ENCODE data around the gene TBC1D5.
"Not testable (repeated sequence)": the region's sequence is repeated elsewhere in the genome, so short reads cannot be mapped to it uniquely, and the experiment has no call there.

The TBC1D5 gene

DNA sequence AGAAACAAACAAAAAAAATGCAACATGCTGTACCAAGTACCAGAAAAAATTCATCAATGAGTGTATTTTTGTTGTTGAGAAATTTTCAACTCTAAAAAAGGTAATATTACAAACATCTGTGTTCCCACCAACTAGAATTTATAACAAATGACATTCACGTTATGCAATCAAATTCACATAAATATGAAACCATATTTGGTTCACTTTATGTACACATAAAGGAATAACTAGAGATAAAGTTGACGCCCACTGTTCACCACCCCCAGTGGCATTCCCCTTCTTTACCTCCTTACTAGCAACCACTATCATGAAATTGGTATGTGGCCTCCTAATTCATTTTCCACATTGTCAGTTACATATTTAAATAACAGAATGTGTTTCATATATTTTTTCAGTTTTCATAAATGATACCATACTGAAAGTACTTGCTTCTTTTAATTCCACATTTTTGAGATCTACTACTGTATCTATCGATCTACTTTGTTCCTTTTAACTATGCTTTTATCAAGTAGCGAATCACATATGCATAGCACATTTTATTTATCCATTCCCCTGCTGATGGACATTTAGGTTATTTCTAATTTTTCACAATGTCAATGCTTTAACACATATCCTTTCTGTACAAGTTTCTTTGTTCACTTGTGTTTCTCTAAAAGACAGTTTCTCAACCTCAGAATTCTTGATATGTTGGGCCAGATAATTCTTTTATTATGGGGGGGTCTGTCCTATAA, 34.5 kb downstream of the TBC1D5 start:
- peak overlapping the region; percentile 61; the same call in 1 of the 2 replicates for H3K27ac ChIP-seq
- TF ChIP-seq, protein P1, sequence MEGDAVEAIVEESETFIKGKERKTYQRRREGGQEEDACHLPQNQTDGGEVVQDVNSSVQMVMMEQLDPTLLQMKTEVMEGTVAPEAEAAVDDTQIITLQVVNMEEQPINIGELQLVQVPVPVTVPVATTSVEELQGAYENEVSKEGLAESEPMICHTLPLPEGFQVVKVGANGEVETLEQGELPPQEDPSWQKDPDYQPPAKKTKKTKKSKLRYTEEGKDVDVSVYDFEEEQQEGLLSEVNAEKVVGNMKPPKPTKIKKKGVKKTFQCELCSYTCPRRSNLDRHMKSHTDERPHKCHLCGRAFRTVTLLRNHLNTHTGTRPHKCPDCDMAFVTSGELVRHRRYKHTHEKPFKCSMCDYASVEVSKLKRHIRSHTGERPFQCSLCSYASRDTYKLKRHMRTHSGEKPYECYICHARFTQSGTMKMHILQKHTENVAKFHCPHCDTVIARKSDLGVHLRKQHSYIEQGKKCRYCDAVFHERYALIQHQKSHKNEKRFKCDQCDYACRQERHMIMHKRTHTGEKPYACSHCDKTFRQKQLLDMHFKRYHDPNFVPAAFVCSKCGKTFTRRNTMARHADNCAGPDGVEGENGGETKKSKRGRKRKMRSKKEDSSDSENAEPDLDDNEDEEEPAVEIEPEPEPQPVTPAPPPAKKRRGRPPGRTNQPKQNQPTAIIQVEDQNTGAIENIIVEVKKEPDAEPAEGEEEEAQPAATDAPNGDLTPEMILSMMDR (conservative IDR thresholded peaks at IDR 0.05), result no peak

DNA sequence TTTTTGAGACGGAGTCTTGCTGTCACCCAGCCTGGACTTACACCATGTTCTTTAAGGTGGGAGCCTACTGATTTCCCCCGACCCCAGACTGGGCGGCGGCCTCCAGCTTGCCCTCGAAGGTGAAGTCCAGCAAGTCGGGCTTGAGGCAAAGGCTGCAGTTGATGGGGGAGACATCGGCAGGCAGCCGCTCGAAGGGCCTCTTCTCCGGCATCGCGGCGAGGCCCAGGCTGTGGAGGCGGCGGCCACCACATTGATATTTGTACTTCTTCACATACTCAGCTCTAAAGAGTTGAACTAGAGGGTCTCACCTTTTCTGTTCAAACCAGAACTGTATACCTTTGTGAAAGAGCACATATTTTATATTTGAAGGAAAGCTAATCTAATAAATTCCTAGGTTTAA, 36.4 kb downstream of the TBC1D5 start:
- not testable (repeated sequence) for H3K27ac ChIP-seq

DNA sequence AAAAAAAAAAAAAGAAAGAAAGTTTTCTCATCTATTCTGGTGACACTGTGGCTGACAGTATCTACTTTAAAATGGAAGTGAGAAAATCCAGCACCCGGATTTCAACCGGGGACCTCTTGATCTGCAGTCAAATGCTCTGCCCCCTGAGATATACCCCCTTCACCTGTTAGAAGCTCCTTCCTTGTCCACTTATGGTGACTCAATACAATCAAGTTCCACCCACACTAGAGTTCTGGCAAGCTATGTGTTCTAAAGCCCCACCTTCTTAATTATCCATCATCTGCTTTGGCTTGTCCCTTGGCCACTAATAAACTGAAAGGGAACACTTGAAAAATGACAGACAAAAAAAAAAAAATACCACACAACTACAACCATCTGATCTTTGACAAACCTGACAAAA, 42.6 kb downstream of the TBC1D5 start:
- H3K27ac ChIP-seq, result not testable (repeated sequence)

DNA sequence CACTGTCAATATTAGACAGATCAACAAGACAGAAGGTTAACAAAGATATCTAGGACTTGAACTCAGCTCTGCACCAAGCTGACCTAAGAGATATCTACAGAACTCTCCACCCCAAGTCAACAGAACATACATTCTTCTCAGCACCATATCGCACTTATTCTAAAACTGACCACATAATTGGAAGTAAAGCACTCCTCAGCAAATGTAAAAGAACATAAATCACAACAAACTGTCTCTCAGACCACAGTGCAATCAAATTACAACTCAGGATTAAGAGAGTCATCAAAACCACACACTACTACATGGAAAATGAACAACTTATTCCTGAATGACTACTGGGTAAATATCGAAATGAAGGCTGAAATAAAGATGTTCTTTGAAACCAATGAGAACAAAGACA, 46.8 kb downstream of the TBC1D5 start:
- H3K27ac ChIP-seq, result not testable (repeated sequence)

DNA sequence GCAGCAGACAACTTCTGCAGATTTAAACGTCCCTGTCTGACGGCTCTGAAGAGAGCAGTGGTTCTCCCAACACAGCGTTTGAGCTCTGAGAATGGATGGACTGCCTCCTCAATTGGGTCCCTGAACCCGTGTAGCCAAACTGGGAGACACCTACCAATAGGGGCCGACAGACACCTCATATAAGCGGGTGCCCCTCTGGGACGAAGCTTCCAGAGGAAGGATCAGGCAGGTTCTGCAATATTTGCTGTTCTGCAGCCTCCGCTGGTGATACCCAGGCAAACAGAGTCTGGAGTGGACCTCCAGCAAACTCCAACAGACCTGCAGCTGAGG, 48.8 kb downstream of the TBC1D5 start:
- H3K27ac ChIP-seq, result not testable (repeated sequence)

DNA sequence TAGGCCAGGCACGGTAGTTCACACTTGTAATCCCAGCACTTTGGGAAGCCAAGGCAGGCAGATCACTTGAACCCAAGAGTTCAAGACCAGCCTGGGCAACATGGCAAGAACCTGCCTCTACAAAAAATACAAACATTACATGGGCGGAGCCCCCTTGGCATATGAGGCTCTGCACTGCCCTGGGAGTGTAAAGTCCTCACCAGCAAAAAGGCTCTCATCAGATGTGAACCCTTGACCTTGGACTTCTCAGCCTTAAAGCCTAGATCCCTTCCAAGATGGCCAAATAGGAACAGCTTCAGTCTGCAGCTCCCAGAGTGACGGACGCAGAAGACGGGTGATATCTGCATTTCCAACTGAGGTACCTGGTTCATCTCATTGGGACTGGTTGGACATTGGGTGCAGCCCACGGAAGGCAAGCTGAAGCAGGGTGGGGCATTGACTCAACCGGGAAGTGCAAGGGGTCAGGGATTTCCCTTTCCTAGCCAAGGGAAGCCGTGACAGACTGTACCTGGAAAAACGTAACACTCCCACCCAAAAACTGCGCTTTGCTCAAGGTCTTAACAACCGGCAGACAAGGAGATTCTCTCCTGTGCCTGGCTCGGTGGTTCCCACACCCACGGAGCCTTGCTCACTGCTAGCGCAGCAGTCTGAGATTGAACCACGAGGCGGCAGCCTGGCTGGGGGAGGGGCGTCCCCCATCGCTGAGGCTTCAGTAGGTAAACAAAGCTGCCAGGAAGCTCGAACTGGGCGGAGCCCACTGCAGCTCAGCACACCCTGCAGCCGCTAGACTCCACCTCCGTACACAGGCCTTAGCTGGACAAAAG, 49.4 kb downstream of the TBC1D5 start:
- H3K27ac ChIP-seq, result not testable (repeated sequence)

DNA sequence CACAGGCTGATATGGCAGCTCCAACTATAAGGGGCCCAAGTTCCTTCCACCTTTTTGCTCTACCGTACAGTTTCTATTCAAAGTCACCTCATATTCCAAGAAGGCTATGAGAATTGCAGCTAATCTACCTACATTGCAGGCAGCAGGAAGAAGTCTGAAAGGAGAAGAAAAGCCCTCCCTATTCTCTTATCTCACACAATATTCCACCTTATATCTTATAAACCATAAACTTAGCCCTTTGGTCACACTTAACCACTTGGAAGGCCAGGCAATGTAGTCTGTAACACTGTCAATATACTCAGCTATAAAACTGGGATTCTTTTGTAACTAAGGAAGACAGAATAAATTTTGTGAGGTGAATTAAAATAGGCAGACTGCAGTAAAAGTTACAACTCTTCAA, 54.9 kb downstream of the TBC1D5 start:
- no peak overlapping the region for H3K27ac ChIP-seq
- TF ChIP-seq, protein P1 (conservative IDR thresholded peaks at IDR 0.05), result no peak

DNA sequence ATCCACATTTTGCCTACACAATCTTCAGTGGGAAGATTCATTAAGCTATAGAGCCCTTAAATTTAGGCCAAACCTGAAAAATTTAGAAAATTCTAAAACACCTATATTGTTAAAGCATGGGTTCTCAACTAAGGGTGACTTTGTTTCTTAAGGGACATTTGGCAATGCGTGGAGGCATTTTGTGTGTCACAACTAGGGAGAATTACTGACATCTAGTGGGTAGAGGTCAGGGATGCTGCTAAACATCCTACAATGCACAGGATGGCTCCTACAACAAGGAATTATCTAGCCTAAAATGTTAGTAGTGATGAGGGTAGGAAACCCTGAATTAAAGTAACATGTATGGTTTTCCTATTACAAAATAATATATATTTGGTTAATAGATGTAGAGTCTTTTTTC, 55.8 kb downstream of the TBC1D5 start:
- TF ChIP-seq, protein P1 (conservative IDR thresholded peaks at IDR 0.05), result peak; percentile 71
- no peak overlapping the region for H3K27ac ChIP-seq

DNA sequence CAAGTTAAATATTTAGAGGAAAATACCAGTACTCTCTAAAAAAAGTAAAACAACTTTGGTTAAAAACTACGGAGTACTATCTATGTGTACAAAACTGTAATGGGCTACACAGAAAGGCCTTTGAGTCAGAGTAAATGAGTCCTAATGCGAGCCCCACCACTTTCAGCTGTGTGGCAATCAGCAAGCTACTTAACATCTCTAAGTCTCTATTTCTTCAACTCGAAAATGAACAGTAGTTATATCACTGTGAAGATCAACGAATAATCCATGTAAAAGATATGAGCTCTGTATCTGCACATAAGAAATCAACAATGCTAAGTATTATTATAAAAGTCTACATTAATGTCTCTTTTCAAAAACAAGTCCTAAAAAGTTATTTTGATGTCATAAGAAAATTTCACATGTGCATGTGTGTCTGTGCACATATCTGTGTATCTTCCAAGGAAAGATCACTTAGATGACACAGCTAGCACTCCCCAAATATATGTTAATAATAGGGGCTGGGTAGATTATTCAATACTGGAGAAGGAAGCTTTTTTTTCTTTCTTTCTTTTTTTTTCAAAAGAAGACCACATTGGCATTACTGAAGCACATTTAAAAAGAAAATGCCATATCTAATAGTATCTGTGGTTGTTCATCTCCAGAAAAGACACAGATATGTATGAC, 58.8 kb downstream of the TBC1D5 start:
- TF ChIP-seq, protein P1 (conservative IDR thresholded peaks at IDR 0.05), result no peak
- H3K27ac ChIP-seq, result no peak overlapping the region

DNA sequence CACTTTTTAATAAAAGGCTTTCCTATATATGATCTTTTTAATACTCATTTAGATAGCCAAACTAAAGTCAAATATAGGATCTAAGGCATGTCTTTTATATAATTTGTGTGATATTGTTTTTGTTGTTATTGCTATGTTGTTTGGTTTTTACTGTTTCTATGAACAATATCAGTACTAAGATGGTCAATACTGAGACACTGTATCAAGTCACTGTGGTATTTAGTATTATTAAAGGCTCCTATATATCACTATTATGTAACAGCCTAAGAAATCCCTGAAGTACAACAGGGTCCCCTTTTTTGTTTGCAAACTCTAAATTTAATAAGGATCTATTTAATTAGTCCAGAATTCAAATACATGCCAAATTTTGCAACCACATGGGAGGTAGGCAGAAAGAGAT, 61.9 kb downstream of the TBC1D5 start:
- H3K27ac ChIP-seq, result no peak overlapping the region
- TF ChIP-seq, protein P1 (conservative IDR thresholded peaks at IDR 0.05), result no peak
